Activated CD4-positive, alpha-beta memory T cell treated with anti-CD3 and anti-CD28 coated beads, Interleukin-2, amount 10 ng/mL, durations not matched to agents 7 days and 5 days (primary cell): Measurements from ENCODE around the gene MAST4. TPM values are rescaled to one million over a fixed set of nuclear protein-coding genes. Genes with fewer than 3 reads are reported as not detected.
"Not testable (repeated sequence)": the region's sequence is repeated elsewhere in the genome, so short reads cannot be mapped to it uniquely, and the experiment has no call there.

Experiments
- CTCF ChIA-PET: fragments of 350-600 bp; sonication (Branson Sonifier 250); formaldehyde crosslinking; loops from one replicate; lab custom pipeline; 2021; ENCODE audit warnings: antibody characterized with exemption, inconsistent platforms; lab: Charles Lee
- POLR2A ChIA-PET: fragments of 350-600 bp; sonication (Branson Sonifier 250); formaldehyde crosslinking; loops from one replicate; lab custom pipeline; 2021; ENCODE audit warnings: antibody characterized with exemption; lab: Charles Lee
- DNase-seq: peaks from one replicate; pipeline ENCODE4 v3.0.0-alpha.2; 2020
- H3K27ac Mint-ChIP-seq: one replicate; pipeline ENCODE4 v1.8.0; 2021; ENCODE audit warnings: mild to moderate bottlenecking, mixed read lengths
- H3K27me3 Mint-ChIP-seq: one replicate; pipeline ENCODE4 v1.8.0; 2021; ENCODE audit warnings: mixed read lengths
- H3K36me3 Mint-ChIP-seq: one replicate; pipeline ENCODE4 v1.8.0; 2021; ENCODE audit warnings: low read depth, mixed read lengths
- H3K4me1 Mint-ChIP-seq: one replicate; pipeline ENCODE4 v1.8.0; 2021; ENCODE audit warnings: mixed read lengths
- H3K4me3 Mint-ChIP-seq: one replicate; pipeline ENCODE4 v1.8.0; 2021; ENCODE audit warnings: mild to moderate bottlenecking, mixed read lengths
- H3K9me3 Mint-ChIP-seq: one replicate; pipeline ENCODE4 v1.8.0; 2021; ENCODE audit warnings: mixed read lengths
- total RNA-seq, 2 experiments: library from RNA; stranded (reverse); gene quantifications; one replicate each; pipeline ENCODE4 v1.2.3, GENCODE V29; 2021

The MAST4 gene
- total RNA-seq, 2 experiments from 2014 or later = 38.0 to 38.3 TPM

GRCh38 chr5:66666778-66667177 lies 70.6 kb downstream of the MAST4 start:
- Mint-ChIP-seq H3K27ac (no peak overlapping the region), H3K4me1 (no peaks in the 10 kb centered on the region), H3K9me3 (no peaks in the 10 kb centered on the region), H3K27me3 (peaks cover 32% of the 10 kb centered on the region), H3K36me3 (no peaks in the 10 kb centered on the region), H3K4me3 (no peak overlapping the region)
- CTCF ChIA-PET = no interaction called here
- POLR2A ChIA-PET = no interaction called here
- no peak for DNase-seq

- Mint-ChIP-seq H3K4me1 (no peaks in the 10 kb centered on the region), H3K4me3 (no peak overlapping the region), H3K27ac (no peak overlapping the region), H3K36me3 (no peaks in the 10 kb centered on the region), H3K9me3 (no peaks in the 10 kb centered on the region), H3K27me3 (peaks cover 26% of the 10 kb centered on the region)
- CTCF ChIA-PET = no interaction called here
- no peak for DNase-seq
- POLR2A ChIA-PET = no interaction called here
Measured at GRCh38 chr5:66669086-66669861, 73.1 kb downstream of the MAST4 start.

GRCh38 chr5:66669862-66670195 lies 73.6 kb downstream of the MAST4 start:
- peaks cover 25% of the 10 kb centered on the region for H3K27me3 Mint-ChIP-seq
- no peak overlapping the region for H3K4me3 Mint-ChIP-seq
- H3K4me1 Mint-ChIP-seq = no peaks in the 10 kb centered on the region
- ChIA-PET CTCF (no interaction called here), POLR2A (no interaction called here)
- no peaks in the 10 kb centered on the region for H3K9me3 Mint-ChIP-seq
- H3K27ac Mint-ChIP-seq = no peak overlapping the region
- H3K36me3 Mint-ChIP-seq = no peaks in the 10 kb centered on the region
- no peak for DNase-seq

- peaks cover 28% of the 10 kb centered on the region for H3K27me3 Mint-ChIP-seq
- no peak for DNase-seq
- H3K4me3 Mint-ChIP-seq = no peak overlapping the region
- H3K4me1 Mint-ChIP-seq = no peaks in the 10 kb centered on the region
- H3K36me3 Mint-ChIP-seq = no peaks in the 10 kb centered on the region
- ChIA-PET POLR2A (no interaction called here), CTCF (no interaction called here)
- H3K27ac Mint-ChIP-seq = no peak overlapping the region
- no peaks in the 10 kb centered on the region for H3K9me3 Mint-ChIP-seq
Measured at GRCh38 chr5:66671305-66671704, 75.1 kb downstream of the MAST4 start.

- no peak overlapping the region for H3K4me3 Mint-ChIP-seq
- ChIA-PET POLR2A (no interaction called here), CTCF (interaction anchor here (1.5 kb wide), 1 partner anchor 368 kb away, joined by 3 read pairs; no protein-coding TSS in a partner anchor)
- H3K27ac Mint-ChIP-seq = no peak overlapping the region
- no peaks in the 10 kb centered on the region for H3K9me3 Mint-ChIP-seq
- peaks cover 23% of the 10 kb centered on the region for H3K27me3 Mint-ChIP-seq
- DNase-seq = no peak
- H3K4me1 Mint-ChIP-seq = no peaks in the 10 kb centered on the region
- no peaks in the 10 kb centered on the region for H3K36me3 Mint-ChIP-seq
Measured at GRCh38 chr5:66674802-66675201, 78.6 kb downstream of the MAST4 start.

GRCh38 chr5:66675406-66675805 lies 79.2 kb downstream of the MAST4 start:
- Mint-ChIP-seq H3K4me3 (no peak overlapping the region), H3K27me3 (peaks cover 21% of the 10 kb centered on the region), H3K4me1 (no peaks in the 10 kb centered on the region), H3K27ac (no peak overlapping the region), H3K36me3 (no peaks in the 10 kb centered on the region), H3K9me3 (no peaks in the 10 kb centered on the region)
- DNase-seq = no peak
- CTCF ChIA-PET = no interaction called here
- POLR2A ChIA-PET = no interaction called here

- Mint-ChIP-seq H3K27me3 (peaks cover 17% of the 10 kb centered on the region), H3K27ac (no peak overlapping the region), H3K36me3 (no peaks in the 10 kb centered on the region), H3K4me1 (no peaks in the 10 kb centered on the region), H3K9me3 (no peaks in the 10 kb centered on the region), H3K4me3 (no peak overlapping the region)
- ChIA-PET CTCF (no interaction called here), POLR2A (no interaction called here)
- no peak for DNase-seq
Measured at GRCh38 chr5:66680221-66680620, 84.0 kb downstream of the MAST4 start.

GRCh38 chr5:66680804-66681203 lies 84.6 kb downstream of the MAST4 start:
- ChIA-PET POLR2A (no interaction called here), CTCF (no interaction called here)
- H3K27me3 Mint-ChIP-seq = peaks cover 14% of the 10 kb centered on the region
- no peaks in the 10 kb centered on the region for H3K4me1 Mint-ChIP-seq
- H3K36me3 Mint-ChIP-seq = no peaks in the 10 kb centered on the region
- no peak overlapping the region for H3K4me3 Mint-ChIP-seq
- H3K27ac Mint-ChIP-seq = no peak overlapping the region
- DNase-seq = no peak
- H3K9me3 Mint-ChIP-seq = no peaks in the 10 kb centered on the region

- DNase-seq = no peak
- Mint-ChIP-seq H3K36me3 (no peaks in the 10 kb centered on the region), H3K4me1 (no peaks in the 10 kb centered on the region), H3K27me3 (peaks cover 9% of the 10 kb centered on the region), H3K4me3 (no peak overlapping the region), H3K27ac (no peak overlapping the region), H3K9me3 (no peaks in the 10 kb centered on the region)
- CTCF ChIA-PET = no interaction called here
- POLR2A ChIA-PET = no interaction called here
Measured at GRCh38 chr5:66684663-66685062, 88.5 kb downstream of the MAST4 start.

GRCh38 chr5:66689522-66690220 lies 93.5 kb downstream of the MAST4 start:
- Mint-ChIP-seq H3K4me1 (no peaks in the 10 kb centered on the region), H3K9me3 (no peaks in the 10 kb centered on the region), H3K4me3 (no peak overlapping the region), H3K27me3 (peaks cover 10% of the 10 kb centered on the region), H3K27ac (no peak overlapping the region), H3K36me3 (no peaks in the 10 kb centered on the region)
- no peak for DNase-seq
- ChIA-PET POLR2A (no interaction called here), CTCF (interaction anchor here (0.8 kb wide), 1 partner anchor 383 kb away, joined by 4 read pairs; no protein-coding TSS in a partner anchor)

- no peak overlapping the region for H3K27ac Mint-ChIP-seq
- POLR2A ChIA-PET = no interaction called here
- peaks cover 26% of the 10 kb centered on the region for H3K27me3 Mint-ChIP-seq
- no peak for DNase-seq
- H3K4me1 Mint-ChIP-seq = no peaks in the 10 kb centered on the region
- H3K4me3 Mint-ChIP-seq = no peak overlapping the region
- H3K9me3 Mint-ChIP-seq = peaks cover 2% of the 10 kb centered on the region
- no peaks in the 10 kb centered on the region for H3K36me3 Mint-ChIP-seq
- CTCF ChIA-PET = interaction anchor here (0.7 kb wide), 1 partner anchor 388 kb away, joined by 3 read pairs; no protein-coding TSS in a partner anchor
Measured at GRCh38 chr5:66694036-66694435, 97.8 kb downstream of the MAST4 start.

GRCh38 chr5:66695840-66696239 lies 99.6 kb downstream of the MAST4 start:
- H3K4me3 Mint-ChIP-seq, H3K27ac Mint-ChIP-seq, H3K36me3 Mint-ChIP-seq, POLR2A ChIA-PET, H3K9me3 Mint-ChIP-seq, H3K4me1 Mint-ChIP-seq, DNase-seq, CTCF ChIA-PET: not testable (repeated sequence)
- H3K27me3 Mint-ChIP-seq = peaks cover 22% of the 10 kb centered on the region

GRCh38 chr5:66697796-66698564 lies 101.8 kb downstream of the MAST4 start:
- H3K4me1 Mint-ChIP-seq = no peaks in the 10 kb centered on the region
- H3K4me3 Mint-ChIP-seq = no peak overlapping the region
- peaks cover 28% of the 10 kb centered on the region for H3K27me3 Mint-ChIP-seq
- no peak overlapping the region for H3K27ac Mint-ChIP-seq
- POLR2A ChIA-PET = no interaction called here
- no peaks in the 10 kb centered on the region for H3K36me3 Mint-ChIP-seq
- no peak for DNase-seq
- H3K9me3 Mint-ChIP-seq = peaks cover 2% of the 10 kb centered on the region
- CTCF ChIA-PET = no interaction called here
